ENCODE measurements around the gene RRP15.

Gene RRP15

GRCh38 chr1:218257371-218257770 is 27.7 kb upstream of the RRP15 start:
- TF ChIP-seq CTCF (IDR thresholded peaks at IDR 0.05): no peak

- TF ChIP-seq CTCF (IDR thresholded peaks at IDR 0.05): no peak
These were observed 27.1 kb upstream of the RRP15 start for GRCh38 chr1:218257971-218258370.

GRCh38 chr1:218259339-218259738 is 25.8 kb upstream of the RRP15 start:
- no peak for TF ChIP-seq CTCF (IDR thresholded peaks at IDR 0.05)

GRCh38 chr1:218259800-218260199 is 25.3 kb upstream of the RRP15 start:
- peak; percentile 71 for TF ChIP-seq CTCF (IDR thresholded peaks at IDR 0.05)

- TF ChIP-seq CTCF (IDR thresholded peaks at IDR 0.05): no peak
These were observed 22.8 kb upstream of the RRP15 start for GRCh38 chr1:218262259-218262658.

- no peak for TF ChIP-seq CTCF (IDR thresholded peaks at IDR 0.05)
These were observed 18.7 kb upstream of the RRP15 start for GRCh38 chr1:218266356-218266755.

- TF ChIP-seq CTCF (IDR thresholded peaks at IDR 0.05): no peak
These were observed 12.7 kb upstream of the RRP15 start for GRCh38 chr1:218272366-218272765.

- no peak for TF ChIP-seq CTCF (IDR thresholded peaks at IDR 0.05)
These were observed 11.2 kb upstream of the RRP15 start for GRCh38 chr1:218273762-218274479.
